ENCODE data around the gene TINAGL1.

TINAGL1 gene

GRCh38 chr1:31609514-31610118, 33.3 kb downstream of the TINAGL1 start:
- no peak for DNase-seq

- no peak for DNase-seq
Observed at GRCh38 chr1:31614414-31615005, 38.2 kb downstream of the TINAGL1 start.

- DNase-seq: no peak
Observed at GRCh38 chr1:31615414-31615813, 39.1 kb downstream of the TINAGL1 start.

- DNase-seq: no peak
Observed at GRCh38 chr1:31615939-31616338, 39.6 kb downstream of the TINAGL1 start.

GRCh38 chr1:31617218-31617915, 41.1 kb downstream of the TINAGL1 start, which contains the start of gene HCRTR1:
Gene HCRTR1 (plus strand): TSS chr1:31617689. CDS start chr1:31619193, 1,504 bp downstream.
- DNase-seq: no peak

- DNase-seq: peak; percentile 43
Observed at GRCh38 chr1:31617916-31618746, 41.8 kb downstream of the TINAGL1 start.

GRCh38 chr1:31618916-31619846, 42.9 kb downstream of the TINAGL1 start:
- no peak for DNase-seq

GRCh38 chr1:31620631-31621497, 44.5 kb downstream of the TINAGL1 start:
- DNase-seq: no peak

- DNase-seq: no peak
Observed at GRCh38 chr1:31621498-31621820, 45.1 kb downstream of the TINAGL1 start.

GRCh38 chr1:31621847-31622730, 45.8 kb downstream of the TINAGL1 start:
- DNase-seq: no peak

GRCh38 chr1:31623365-31623764, 47.0 kb downstream of the TINAGL1 start:
- DNase-seq: no peak

- no peak for DNase-seq
Observed at GRCh38 chr1:31624309-31624708, 48.0 kb downstream of the TINAGL1 start.

GRCh38 chr1:31624731-31625514, 48.6 kb downstream of the TINAGL1 start:
- DNase-seq: no peak

- no peak for DNase-seq
Observed at GRCh38 chr1:31625561-31626222, 49.4 kb downstream of the TINAGL1 start.

- DNase-seq: no peak
Observed at GRCh38 chr1:31626223-31627207, 50.2 kb downstream of the TINAGL1 start.

GRCh38 chr1:31627301-31627929, 51.1 kb downstream of the TINAGL1 start:
- DNase-seq: no peak
